ENCODE data around the gene KIAA0232.
"Not testable (repeated sequence)": the region's sequence is repeated elsewhere in the genome, so short reads cannot be mapped to it uniquely, and the experiment has no call there.

Gene KIAA0232

GRCh38 chr4:6755088-6755753 is 27.3 kb upstream of the KIAA0232 start:
- POLR2A ChIA-PET = no interaction called here
- no peak for TF ChIP-seq CTCF (IDR thresholded peaks at IDR 0.05; ENCODE audit: control extremely low read depth, extremely low read depth, low read depth, missing control alignments)
- CTCF ChIA-PET = no interaction called here
- DNase-seq (ENCODE audit: extremely low spot score) = no peak

- DNase-seq (ENCODE audit: extremely low spot score); POLR2A ChIA-PET; CTCF ChIA-PET: not testable (repeated sequence)
Measured at GRCh38 chr4:6756345-6756744, 26.2 kb upstream of the KIAA0232 start.

DNA sequence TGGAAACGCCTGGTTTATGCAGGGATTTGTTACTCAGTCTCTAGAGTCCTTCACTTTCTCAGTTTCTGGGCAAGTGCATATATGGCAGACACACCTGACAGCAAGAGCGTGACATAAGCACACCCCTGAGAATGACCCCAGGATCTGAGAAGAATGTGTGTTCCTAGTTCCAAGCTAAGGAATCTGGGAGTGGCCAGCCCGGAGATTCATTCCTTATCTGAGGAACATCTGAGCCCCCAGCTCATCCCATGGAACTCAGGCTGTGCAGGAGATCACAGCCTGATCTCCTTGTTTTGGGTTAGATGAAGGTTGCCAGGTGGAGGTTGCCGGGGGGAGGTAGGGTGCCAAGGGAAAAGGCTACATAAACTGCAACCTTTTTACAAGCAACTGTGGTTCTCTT is 23.8 kb upstream of the KIAA0232 start:
- no peak for TF ChIP-seq CTCF (IDR thresholded peaks at IDR 0.05; ENCODE audit: control extremely low read depth, extremely low read depth, low read depth, missing control alignments)
- ChIA-PET CTCF (interaction anchor here (0.9 to 1.7 kb wide), 4 partner anchors 10 to 147 kb away, joined by 3 to 6 read pairs (median 3); no protein-coding TSS in a partner anchor), POLR2A (no interaction called here)
- DNase-seq (ENCODE audit: extremely low spot score) = no peak

DNA sequence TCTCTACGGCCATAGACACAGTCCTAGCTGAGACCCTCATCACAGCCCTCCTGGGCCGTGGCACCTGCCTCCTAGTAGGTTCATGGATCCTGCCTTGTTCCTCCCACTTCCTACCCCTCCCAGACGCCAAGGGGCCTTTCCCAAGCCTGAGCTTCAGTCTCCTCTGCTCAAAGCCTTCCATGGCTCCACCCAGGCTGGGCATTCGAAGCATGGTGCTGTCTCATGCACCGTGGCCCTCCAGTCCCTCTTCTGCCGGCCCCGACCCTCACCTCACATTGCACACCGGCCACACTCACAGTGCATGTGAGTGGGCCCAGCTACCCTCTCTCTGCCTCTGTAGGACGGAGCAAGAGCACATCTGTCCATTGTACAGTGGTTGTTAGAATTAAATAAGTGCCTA is 21.7 kb upstream of the KIAA0232 start:
- no peak for TF ChIP-seq CTCF (IDR thresholded peaks at IDR 0.05; ENCODE audit: control extremely low read depth, extremely low read depth, low read depth, missing control alignments)
- POLR2A ChIA-PET = no interaction called here
- DNase-seq (ENCODE audit: extremely low spot score) = no peak
- CTCF ChIA-PET = interaction anchor here (1.7 kb wide), 1 partner anchor 42 kb away, joined by 4 read pairs; no protein-coding TSS in a partner anchor

GRCh38 chr4:6761649-6762615 is 20.6 kb upstream of the KIAA0232 start:
- no peak for TF ChIP-seq CTCF (IDR thresholded peaks at IDR 0.05; ENCODE audit: control extremely low read depth, extremely low read depth, low read depth, missing control alignments)
- DNase-seq (ENCODE audit: extremely low spot score) = no peak
- ChIA-PET POLR2A (no interaction called here), CTCF (interaction anchor here (1.5 kb wide), 1 partner anchor 111 kb away, joined by 3 read pairs; no protein-coding TSS in a partner anchor)

- no peak for DNase-seq (ENCODE audit: extremely low spot score)
- TF ChIP-seq CTCF (IDR thresholded peaks at IDR 0.05; ENCODE audit: control extremely low read depth, extremely low read depth, low read depth, missing control alignments) = no peak
- POLR2A ChIA-PET = no interaction called here
- CTCF ChIA-PET = no interaction called here
Measured at GRCh38 chr4:6763330-6763851, 19.1 kb upstream of the KIAA0232 start.

Measured in GM10248 (cell line).